GM12878 (cell line): ENCODE measurements around the gene RHOXF2B. TPM values are rescaled to one million over a fixed set of nuclear protein-coding genes. Genes with fewer than 3 reads are reported as not detected.
A peak's percentile ranks its signal among the peaks of the same experiment; 100 is the strongest.

ENCODE experiments used
- ATAC-seq: fragments of 200-7000 bp; cut with Tn5 transposase; 3 replicates; pipeline ENCODE4 v1.9.1; 2020; ENCODE audit warnings: mild to moderate bottlenecking, moderate library complexity
- BruUV-seq: library from RNA; stranded (reverse); fragments of 400-500 nt; replicated peaks from 2 replicates; lab custom pipeline; 2021; lab: Mats Ljungman, UMichigan
- CTCF ChIA-PET: fragments of 300-600 bp; sonication (Branson Sonifier 250); formaldehyde crosslinking; extraction: SDS; loops from one replicate; lab custom pipeline; 2021; ENCODE audit warnings: inconsistent platforms; lab: Yijun Ruan, JAX
- POLR2A ChIA-PET: fragments of 350-600 bp; formaldehyde crosslinking; extraction: SDS; loops from one replicate; lab custom pipeline; 2021; ENCODE audit warnings: inconsistent platforms; lab: Charles Lee
- RAD21 ChIA-PET: fragments of 300-600 bp; sonication (Branson Sonifier 250); formaldehyde crosslinking; loops from one replicate; lab custom pipeline; 2023; ENCODE audit warnings: antibody characterized with exemption; ENCODE audit not compliant: unreplicated experiment; lab: Charles Lee
- SMC1A ChIA-PET: fragments of 300-600 bp; sonication (Branson Sonifier 250); formaldehyde crosslinking; loops from one replicate; lab custom pipeline; 2023; ENCODE audit not compliant: unreplicated experiment, uncharacterized antibody; lab: Charles Lee
- DNase-seq: peaks from one replicate; pipeline ENCODE4 v3.0.0-alpha.2; 2011; ENCODE audit warnings: low read depth, low spot score
- FAIRE-seq: peaks from 3 replicates; lab custom pipeline; 2011; peaks lifted over from hg19 to GRCh38; lab: Jason Lieb, UNC
- H2AFZ ChIP-seq: 2 replicates; pipeline ENCODE4 v1.6.0; 2011; ENCODE audit warnings: low read depth, low read length, control low read depth; ENCODE audit not compliant: control insufficient read depth
- H3K27ac ChIP-seq: 2 replicates; pipeline ENCODE4 v1.5.1; 2011; ENCODE audit warnings: control low read depth; ENCODE audit not compliant: control insufficient read depth, insufficient read depth
- H3K27me3 ChIP-seq, 2 experiments: replicated peaks in 1 of 2; 2 replicates each; pipeline versions ENCODE4 v1.6.0 to v1.6.1; 2011; ENCODE audit warnings: low read length in 1 of 2; ENCODE audit not compliant: control insufficient read depth in 2 of 2, insufficient read depth in 2 of 2
- H3K36me3 ChIP-seq, 2 experiments: 2 replicates each; pipeline ENCODE4 v1.5.1; 2011; ENCODE audit warnings: low read length in 1 of 2; ENCODE audit not compliant: control insufficient read depth in 2 of 2, insufficient read depth in 2 of 2
- H3K4me1 ChIP-seq: 2 replicates; pipeline ENCODE4 v1.6.1; 2011; ENCODE audit warnings: mild to moderate bottlenecking, low read length, moderate library complexity, mixed read lengths; ENCODE audit not compliant: control insufficient read depth, insufficient read depth
- H3K4me2 ChIP-seq: 2 replicates; pipeline ENCODE4 v1.6.0; 2011; ENCODE audit warnings: control low read depth; ENCODE audit not compliant: control insufficient read depth, insufficient read depth
- H3K4me3 ChIP-seq: fragments of 200-600 bp; sonication (generic); 2 replicates; pipeline ENCODE4 v1.5.1; 2016
- H3K79me2 ChIP-seq: 2 replicates; pipeline ENCODE4 v1.6.0; 2011; ENCODE audit warnings: low read length; ENCODE audit not compliant: control insufficient read depth, insufficient read depth
- H3K9ac ChIP-seq: 2 replicates; pipeline ENCODE4 v1.8.0; 2011; ENCODE audit warnings: low read length, control low read depth, mixed read lengths; ENCODE audit not compliant: control insufficient read depth, insufficient read depth
- H3K9me3 ChIP-seq: replicated peaks from 3 replicates; pipeline ENCODE4 v1.5.1; 2011; ENCODE audit warnings: mild to moderate bottlenecking, low read length; ENCODE audit not compliant: control insufficient read depth, insufficient read depth
- H4K20me1 ChIP-seq: 2 replicates; pipeline ENCODE4 v1.6.0; 2011; ENCODE audit not compliant: control insufficient read depth, insufficient read depth
- IRF3 ChIP-seq: fragments of 450-650 bp; IDR thresholded peaks from 2 replicates; pipeline ENCODE4 v1.6.1; 2014; ENCODE audit warnings: mild to moderate bottlenecking
- MLLT1 ChIP-seq: fragments of 450-650 bp; IDR thresholded peaks from 2 replicates; pipeline ENCODE4 v1.6.1; 2016; ENCODE audit warnings: mild to moderate bottlenecking
- MYC ChIP-seq: IDR thresholded peaks from 2 replicates; pipeline ENCODE4 v1.6.1; 2011; ENCODE audit warnings: mild to moderate bottlenecking, low read length, moderate library complexity, inconsistent platforms; ENCODE audit not compliant: insufficient read depth, insufficient replicate concordance, insufficient read length, severe bottlenecking
- SREBF1 ChIP-seq: IDR thresholded peaks from 2 replicates; pipeline ENCODE4 v1.6.1; 2012; ENCODE audit warnings: mild to moderate bottlenecking, low read length
- ZBTB33 ChIP-seq: fragments of 450-650 bp; IDR thresholded peaks from 2 replicates; pipeline ENCODE4 v1.6.1; 2017; ENCODE audit warnings: mild to moderate bottlenecking
- WGBS: methylation state at CpG from one replicate; pipeline ENCODE4 v1.1.6; 2016; ENCODE audit warnings: low lambda C conversion rate; ENCODE audit not compliant: insufficient replicate concordance, insufficient coverage; ENCODE audit errors: missing lambda C conversion rate; 5-methylcytosine and 5-hydroxymethylcytosine counted together
- in situ Hi-C: fragments of 300-500 bp; cut with MboI; formaldehyde crosslinking; loops from 9 replicates; pipeline ENCODE4 v1.14.3; 2018; ENCODE audit warnings: mixed read lengths
- intact Hi-C: fragments of 100-400 bp; cut with micrococcal nuclease; formaldehyde crosslinking; loops from one replicate; pipeline ENCODE4 v1.14.2; 2022; ENCODE audit not compliant: unreplicated experiment
- polyA plus RNA-seq, 11 experiments: library from polyadenylated mRNA; depleted of rRNA in 4 of 11; unstranded in 6 of 11; stranded (reverse) in 5 of 11; fragments of >200 nt; fragmentation: Nextera tagmentation in 4 of 11; fragmentation: Illumina TruSeq in 1 of 11; extraction: Ambion mirVana in 4 of 11; extraction: Trizol in 1 of 11; gene quantifications; 1 replicate in 1 of 11; 2 replicates in 10 of 11; pipeline versions ENCODE4 v1.2.1 to v1.2.3, GENCODE V29; 2011 to 2016; ENCODE audit warnings: inconsistent platforms in 2 of 11, missing spikeins in 2 of 11, low read depth in 1 of 11
- total RNA-seq, 4 experiments: library from RNA; depleted of rRNA in 3 of 4; stranded (reverse); fragments of >200 nt in 3 of 4; fragmentation: Illumina TruSeq in 1 of 4; extraction: Trizol in 1 of 4; gene quantifications; 2 replicates each; pipeline versions ENCODE4 v1.2.1 to v1.2.3, GENCODE V29; 2013 to 2021

The RHOXF2B gene
- total and polyA plus RNA-seq, 10 of the 15 experiments (the other 5 are each of a cell fraction or from before 2014, with no cell fraction given): 0.03 to 0.08 TPM; not detected in 8

GRCh38 chrX:120022763-120023162, 54.7 kb downstream of the RHOXF2B start:
- WGBS: 7% methylated on average over 5 of the region's 5 CpGs
- H3K4me1 ChIP-seq: no peaks in the 10 kb centered on the region
- no peak overlapping the region for H2AFZ ChIP-seq
- TF ChIP-seq SREBF1 (no peak), MLLT1 (no peak), IRF3 (no peak), ZBTB33 (no peak), MYC (no peak)
- no peak overlapping the region for H3K4me3 ChIP-seq
- in situ Hi-C loops (no loop called here), intact Hi-C loops (no loop called here)
- SMC1A ChIA-PET: no interaction called here
- no TSS peak for BruUV-seq
- CTCF ChIA-PET: no interaction called here
- RAD21 ChIA-PET: no interaction called here
- no peak overlapping the region for H3K9ac ChIP-seq
- H3K27ac ChIP-seq: no peak overlapping the region
- peak; percentile 31; the same call in 2 of the 3 replicates for ATAC-seq
- H3K9me3 ChIP-seq: no peaks in the 10 kb centered on the region; the same call in 2 of the 3 replicates
- H3K4me2 ChIP-seq: no peak overlapping the region
- no peaks in the 10 kb centered on the region for H3K36me3 ChIP-seq
- no peak for FAIRE-seq
- no peaks in the 10 kb centered on the region for H3K27me3 ChIP-seq
- H4K20me1 ChIP-seq: no peaks in the 10 kb centered on the region
- no peak for DNase-seq
- POLR2A ChIA-PET: no interaction called here
- no peaks in the 10 kb centered on the region for H3K79me2 ChIP-seq

Other genes with a start within 250 kb of the RHOXF2B start
Only the 7 nearest of the 9 such genes appear.
- gene RNF113A, start 206.0 kb downstream of the RHOXF2B start, total RNA-seq (2014; rRNA removed): 20.6 and 22.3 TPM in 2 replicates
- gene RNF113A, start 206.0 kb downstream of the RHOXF2B start, total RNA-seq (2014; rRNA removed; fragmentation: Illumina TruSeq; extraction: Trizol): 19.8 and 22.5 TPM in 2 replicates
- 21.9 and 22.0 TPM in 2 replicates for gene RNF113A, start 206.0 kb downstream of the RHOXF2B start, total RNA-seq (2021)
- gene RNF113A, start 206.0 kb downstream of the RHOXF2B start, polyA plus RNA-seq (2011; rRNA removed): 24.9 and 30.5 TPM in 2 replicates
- 15.1 and 23.6 TPM in 2 replicates for gene RNF113A, start 206.0 kb downstream of the RHOXF2B start, polyA plus RNA-seq (2014; fragmentation: Illumina TruSeq; extraction: Trizol)
- 10 to 100 TPM; 22.7 to 23.1 TPM for gene RNF113A, start 206.0 kb downstream of the RHOXF2B start, polyA plus RNA-seq (2014; fragmentation: Nextera tagmentation; extraction: Ambion mirVana)
- 25.5 and 26.8 TPM in 2 replicates for gene RNF113A, start 206.0 kb downstream of the RHOXF2B start, polyA plus RNA-seq (2014; rRNA removed)
- gene RNF113A, start 206.0 kb downstream of the RHOXF2B start, polyA plus RNA-seq (2016; fragmentation: Nextera tagmentation; extraction: Ambion mirVana): 10 to 100 TPM; 32.2 to 33.1 TPM
- gene NDUFA1, start 205.9 kb downstream of the RHOXF2B start, total RNA-seq (2014; rRNA removed): 114 and 143 TPM in 2 replicates
- 244 and 255 TPM in 2 replicates for gene NDUFA1, start 205.9 kb downstream of the RHOXF2B start, total RNA-seq (2014; rRNA removed; fragmentation: Illumina TruSeq; extraction: Trizol)
- gene NDUFA1, start 205.9 kb downstream of the RHOXF2B start, total RNA-seq (2021): 113 and 119 TPM in 2 replicates
- 369 and 506 TPM in 2 replicates for gene NDUFA1, start 205.9 kb downstream of the RHOXF2B start, polyA plus RNA-seq (2011; rRNA removed)
- 109 and 116 TPM in 2 replicates for gene NDUFA1, start 205.9 kb downstream of the RHOXF2B start, polyA plus RNA-seq (2014; fragmentation: Illumina TruSeq; extraction: Trizol)
- 1,000 to 10,000 TPM in 1 of 2 experiments, 100 to 1,000 TPM in 1; 999 to 1,113 TPM for gene NDUFA1, start 205.9 kb downstream of the RHOXF2B start, polyA plus RNA-seq (2014; fragmentation: Nextera tagmentation; extraction: Ambion mirVana)
- gene NDUFA1, start 205.9 kb downstream of the RHOXF2B start, polyA plus RNA-seq (2014; rRNA removed): 205 and 215 TPM in 2 replicates
- 100 to 1,000 TPM; 444 to 509 TPM for gene NDUFA1, start 205.9 kb downstream of the RHOXF2B start, polyA plus RNA-seq (2016; fragmentation: Nextera tagmentation; extraction: Ambion mirVana)
- gene AKAP14, start 181.8 kb downstream of the RHOXF2B start, total RNA-seq (2014; rRNA removed): not detected in 2 replicates
- gene AKAP14, start 181.8 kb downstream of the RHOXF2B start, total RNA-seq (2014; rRNA removed; fragmentation: Illumina TruSeq; extraction: Trizol): not detected in 2 replicates
- not detected in 2 replicates for gene AKAP14, start 181.8 kb downstream of the RHOXF2B start, total RNA-seq (2021)
- not detected in 2 replicates for gene AKAP14, start 181.8 kb downstream of the RHOXF2B start, polyA plus RNA-seq (2011; rRNA removed)
- gene AKAP14, start 181.8 kb downstream of the RHOXF2B start, polyA plus RNA-seq (2014; fragmentation: Illumina TruSeq; extraction: Trizol): not detected in 2 replicates
- not detected for gene AKAP14, start 181.8 kb downstream of the RHOXF2B start, polyA plus RNA-seq (2014; fragmentation: Nextera tagmentation; extraction: Ambion mirVana)
- not detected in 2 replicates for gene AKAP14, start 181.8 kb downstream of the RHOXF2B start, polyA plus RNA-seq (2014; rRNA removed)
- not detected for gene AKAP14, start 181.8 kb downstream of the RHOXF2B start, polyA plus RNA-seq (2016; fragmentation: Nextera tagmentation; extraction: Ambion mirVana)
- gene NKAP, start 133.9 kb downstream of the RHOXF2B start, total RNA-seq (2014; rRNA removed): 5.4 TPM in 2 replicates
- 5.2 and 5.3 TPM in 2 replicates for gene NKAP, start 133.9 kb downstream of the RHOXF2B start, total RNA-seq (2014; rRNA removed; fragmentation: Illumina TruSeq; extraction: Trizol)
- gene NKAP, start 133.9 kb downstream of the RHOXF2B start, total RNA-seq (2021): 5.9 and 6.9 TPM in 2 replicates
- gene NKAP, start 133.9 kb downstream of the RHOXF2B start, polyA plus RNA-seq (2011; rRNA removed): 5.6 and 11.7 TPM in 2 replicates
- gene NKAP, start 133.9 kb downstream of the RHOXF2B start, polyA plus RNA-seq (2014; fragmentation: Illumina TruSeq; extraction: Trizol): 4.9 and 5.1 TPM in 2 replicates
- gene NKAP, start 133.9 kb downstream of the RHOXF2B start, polyA plus RNA-seq (2014; fragmentation: Nextera tagmentation; extraction: Ambion mirVana): 1 to 10 TPM; 2.4 to 5.2 TPM
- 5.1 and 6.7 TPM in 2 replicates for gene NKAP, start 133.9 kb downstream of the RHOXF2B start, polyA plus RNA-seq (2014; rRNA removed)
- 1 to 10 TPM; 4.6 to 4.7 TPM for gene NKAP, start 133.9 kb downstream of the RHOXF2B start, polyA plus RNA-seq (2016; fragmentation: Nextera tagmentation; extraction: Ambion mirVana)
- gene RHOXF1, start 38.2 kb upstream of the RHOXF2B start, total RNA-seq (2014; rRNA removed): not detected in 2 replicates
- not detected in 2 replicates for gene RHOXF1, start 38.2 kb upstream of the RHOXF2B start, total RNA-seq (2014; rRNA removed; fragmentation: Illumina TruSeq; extraction: Trizol)
- gene RHOXF1, start 38.2 kb upstream of the RHOXF2B start, total RNA-seq (2021): not detected in 2 replicates
- gene RHOXF1, start 38.2 kb upstream of the RHOXF2B start, polyA plus RNA-seq (2011; rRNA removed): 2.3 and 2.5 TPM in 2 replicates
- not detected in 2 replicates for gene RHOXF1, start 38.2 kb upstream of the RHOXF2B start, polyA plus RNA-seq (2014; fragmentation: Illumina TruSeq; extraction: Trizol)
- gene RHOXF1, start 38.2 kb upstream of the RHOXF2B start, polyA plus RNA-seq (2014; fragmentation: Nextera tagmentation; extraction: Ambion mirVana): under 1 TPM in 1 of 2 experiments, not detected in 1; 0.10 TPM
- gene RHOXF1, start 38.2 kb upstream of the RHOXF2B start, polyA plus RNA-seq (2014; rRNA removed): not detected in 2 replicates
- gene RHOXF1, start 38.2 kb upstream of the RHOXF2B start, polyA plus RNA-seq (2016; fragmentation: Nextera tagmentation; extraction: Ambion mirVana): not detected
- not detected in 2 replicates for gene RHOXF2, start 80.9 kb upstream of the RHOXF2B start, total RNA-seq (2014; rRNA removed)
- gene RHOXF2, start 80.9 kb upstream of the RHOXF2B start, total RNA-seq (2014; rRNA removed; fragmentation: Illumina TruSeq; extraction: Trizol): not detected in 2 replicates
- 0.08 TPM in 1 of 2 replicates, not detected in the other for gene RHOXF2, start 80.9 kb upstream of the RHOXF2B start, total RNA-seq (2021)
- 0.03 TPM in 1 of 2 replicates, not detected in the other for gene RHOXF2, start 80.9 kb upstream of the RHOXF2B start, polyA plus RNA-seq (2011; rRNA removed)
- gene RHOXF2, start 80.9 kb upstream of the RHOXF2B start, polyA plus RNA-seq (2014; fragmentation: Illumina TruSeq; extraction: Trizol): not detected in 2 replicates
- under 1 TPM in 1 of 2 experiments, not detected in 1; 0.03 TPM for gene RHOXF2, start 80.9 kb upstream of the RHOXF2B start, polyA plus RNA-seq (2014; fragmentation: Nextera tagmentation; extraction: Ambion mirVana)
- not detected in 2 replicates for gene RHOXF2, start 80.9 kb upstream of the RHOXF2B start, polyA plus RNA-seq (2014; rRNA removed)
- gene RHOXF2, start 80.9 kb upstream of the RHOXF2B start, polyA plus RNA-seq (2016; fragmentation: Nextera tagmentation; extraction: Ambion mirVana): not detected
- 14.1 and 17.7 TPM in 2 replicates for gene ZBTB33, start 173.1 kb upstream of the RHOXF2B start, total RNA-seq (2014; rRNA removed)
- gene ZBTB33, start 173.1 kb upstream of the RHOXF2B start, total RNA-seq (2014; rRNA removed; fragmentation: Illumina TruSeq; extraction: Trizol): 25.6 and 26.3 TPM in 2 replicates
- gene ZBTB33, start 173.1 kb upstream of the RHOXF2B start, total RNA-seq (2021): 17.1 and 18.3 TPM in 2 replicates
- gene ZBTB33, start 173.1 kb upstream of the RHOXF2B start, polyA plus RNA-seq (2011; rRNA removed): 19.6 and 31.4 TPM in 2 replicates
- 23.3 and 29.3 TPM in 2 replicates for gene ZBTB33, start 173.1 kb upstream of the RHOXF2B start, polyA plus RNA-seq (2014; fragmentation: Illumina TruSeq; extraction: Trizol)
- gene ZBTB33, start 173.1 kb upstream of the RHOXF2B start, polyA plus RNA-seq (2014; fragmentation: Nextera tagmentation; extraction: Ambion mirVana): 1 to 10 TPM; 5.2 to 5.4 TPM
- 9.3 and 11.3 TPM in 2 replicates for gene ZBTB33, start 173.1 kb upstream of the RHOXF2B start, polyA plus RNA-seq (2014; rRNA removed)
- 10 to 100 TPM; 21.3 to 23.6 TPM for gene ZBTB33, start 173.1 kb upstream of the RHOXF2B start, polyA plus RNA-seq (2016; fragmentation: Nextera tagmentation; extraction: Ambion mirVana)